Stimulated activated CD4-positive, alpha-beta T cell treated with anti-CD3 and anti-CD28 coated beads, Interleukin-4, amount 100 ng/mL, for 4 hours (primary cell): Measurements from ENCODE around the gene LY6G5C.

Experiments used
- DNase-seq, 2 experiments: peaks; one replicate each; pipeline ENCODE4 v3.0.0-alpha.2; 2020

The LY6G5C gene, protein sequence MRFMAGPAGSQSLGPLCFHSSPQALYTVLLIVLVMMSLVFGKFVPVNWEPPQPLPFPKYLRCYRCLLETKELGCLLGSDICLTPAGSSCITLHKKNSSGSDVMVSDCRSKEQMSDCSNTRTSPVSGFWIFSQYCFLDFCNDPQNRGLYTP

DNA sequence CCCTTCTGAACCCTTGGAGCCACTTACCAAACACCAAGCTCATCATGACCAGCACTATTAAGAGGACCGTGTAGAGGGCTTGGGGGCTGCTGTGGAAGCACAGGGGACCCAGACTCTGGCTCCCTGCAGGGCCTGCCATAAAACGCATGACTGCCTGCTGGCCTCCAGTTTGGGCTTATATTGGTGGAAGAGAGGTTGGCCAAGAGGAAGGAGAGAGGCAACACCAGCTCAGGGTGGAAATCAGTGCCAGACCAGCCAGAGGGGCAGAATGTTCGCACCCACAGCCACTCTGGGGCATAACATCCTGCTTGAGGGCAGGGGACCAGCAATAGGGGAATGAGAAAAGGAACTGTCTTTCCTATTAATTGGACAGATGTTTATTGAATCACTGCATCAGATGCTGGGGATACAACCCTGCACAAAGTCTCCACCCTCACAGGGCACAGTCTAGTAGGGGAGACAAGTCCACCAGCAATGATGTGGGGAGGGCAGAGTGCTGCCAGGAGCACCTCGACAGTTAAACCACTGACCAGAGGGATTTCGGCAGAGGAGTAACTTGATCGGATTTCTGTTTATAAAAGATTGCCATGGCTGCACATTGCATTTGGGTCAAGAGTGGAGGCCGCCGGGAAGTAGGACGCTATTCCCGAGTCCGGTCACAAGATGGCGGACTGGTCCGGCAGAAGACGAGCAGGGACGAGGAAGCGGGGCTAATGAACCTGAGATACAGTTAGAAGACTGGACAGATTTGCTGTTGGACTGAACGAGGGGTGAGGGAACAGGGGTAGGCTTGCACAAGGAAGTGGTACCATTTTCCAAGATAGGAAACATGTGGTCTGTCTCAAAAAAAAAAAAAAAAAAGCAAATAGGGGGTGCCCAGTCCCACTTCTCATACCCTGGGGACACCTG lies at the start of gene LY6G5C:
Gene LY6G5C, minus strand, starts transcription at position 842 of the 909 bp plus-strand sequence. Its CDS starts 694 bp downstream, at position 148.
- peak; percentile 56 to 58 for DNase-seq

DNA sequence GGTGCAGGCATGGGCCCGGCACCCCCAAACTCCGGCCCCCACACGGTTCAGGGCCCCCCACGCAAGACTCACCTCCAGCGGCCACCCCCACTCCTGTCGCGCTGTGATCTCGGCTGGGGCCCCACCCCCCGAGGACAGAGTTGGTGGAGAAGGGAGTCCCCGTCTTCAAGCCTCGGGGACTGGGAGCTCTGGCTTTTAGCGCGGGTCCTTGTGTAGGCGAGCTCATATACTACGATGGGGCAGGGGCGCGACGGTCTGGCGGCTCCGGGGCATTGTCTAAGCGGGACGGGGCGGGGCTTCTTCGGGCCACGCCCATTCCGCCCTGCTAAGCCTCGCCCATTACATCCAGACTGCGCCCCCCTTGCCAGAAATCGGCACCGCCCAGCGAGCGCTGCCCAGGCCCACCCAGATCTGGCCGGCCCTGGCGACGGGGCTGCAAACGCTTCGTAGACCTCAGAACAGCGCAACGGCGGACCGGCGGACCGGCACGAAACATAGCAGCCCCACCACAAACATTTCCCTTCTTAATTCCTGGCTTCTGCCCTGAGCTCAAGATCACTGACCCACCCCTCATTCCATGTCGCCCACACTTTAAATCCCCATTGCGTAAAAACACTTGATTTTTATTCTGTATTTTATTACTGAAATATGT lies 49.2 kb upstream of the LY6G5C start:
- DNase-seq, result peak; percentile 53 to 66

GRCh38 chr6:31729515-31729978 lies 48.7 kb upstream of the LY6G5C start:
- DNase-seq, result peak; percentile 71 to 78

- DNase-seq, result no peak
Measured at GRCh38 chr6:31728767-31729514, 48.1 kb upstream of the LY6G5C start, which contains the start of gene DDAH2. TSS of gene DDAH2 (minus strand) at chr6:31729299. CDS start at chr6:31729161, 138 bp downstream.

- DNase-seq, result no peak
Measured at GRCh38 chr6:31727717-31728671, 47.1 kb upstream of the LY6G5C start.

- DNase-seq, result peak in 1 of 2 experiments; percentile 21
Measured at GRCh38 chr6:31727034-31727716, 46.3 kb upstream of the LY6G5C start.

- no peak for DNase-seq
Measured at GRCh38 chr6:31725502-31726350, 44.9 kb upstream of the LY6G5C start.

GRCh38 chr6:31723980-31724691 lies 43.3 kb upstream of the LY6G5C start:
- no peak for DNase-seq

DNA sequence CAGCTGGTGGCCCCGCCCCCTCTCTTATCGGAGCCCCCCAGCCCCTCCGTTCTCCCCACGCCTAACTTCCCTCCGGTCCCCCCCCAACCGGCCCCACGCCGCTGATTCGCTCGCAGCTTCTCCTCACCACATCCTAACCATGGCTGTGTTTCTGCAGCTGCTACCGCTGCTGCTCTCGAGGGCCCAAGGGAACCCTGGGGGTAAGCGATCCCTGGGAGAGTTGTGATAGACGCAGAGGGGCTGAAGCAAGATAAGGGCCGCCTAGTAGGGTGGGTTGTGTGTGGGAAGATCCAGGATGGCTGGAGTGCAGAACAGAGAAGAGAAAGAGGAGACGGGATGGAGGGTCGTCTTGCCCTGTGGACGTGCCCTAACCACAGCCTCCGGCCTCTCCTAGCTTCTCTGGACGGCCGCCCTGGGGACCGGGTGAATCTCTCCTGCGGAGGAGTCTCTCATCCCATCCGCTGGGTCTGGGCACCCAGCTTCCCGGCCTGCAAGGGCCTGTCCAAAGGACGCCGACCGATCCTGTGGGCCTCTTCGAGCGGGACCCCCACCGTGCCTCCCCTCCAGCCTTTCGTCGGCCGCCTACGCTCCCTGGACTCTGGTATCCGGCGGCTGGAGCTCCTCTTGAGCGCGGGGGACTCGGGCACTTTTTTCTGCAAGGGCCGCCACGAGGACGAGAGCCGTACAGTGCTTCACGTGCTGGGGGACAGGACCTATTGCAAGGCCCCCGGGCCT lies 42.5 kb upstream of the LY6G5C start, which contains the start of gene MPIG6B:
Gene MPIG6B, plus strand, starts transcription at position 129 of the 735 bp plus-strand sequence. Its CDS starts 11 bp downstream, at position 140.
- DNase-seq, result no peak

DNA sequence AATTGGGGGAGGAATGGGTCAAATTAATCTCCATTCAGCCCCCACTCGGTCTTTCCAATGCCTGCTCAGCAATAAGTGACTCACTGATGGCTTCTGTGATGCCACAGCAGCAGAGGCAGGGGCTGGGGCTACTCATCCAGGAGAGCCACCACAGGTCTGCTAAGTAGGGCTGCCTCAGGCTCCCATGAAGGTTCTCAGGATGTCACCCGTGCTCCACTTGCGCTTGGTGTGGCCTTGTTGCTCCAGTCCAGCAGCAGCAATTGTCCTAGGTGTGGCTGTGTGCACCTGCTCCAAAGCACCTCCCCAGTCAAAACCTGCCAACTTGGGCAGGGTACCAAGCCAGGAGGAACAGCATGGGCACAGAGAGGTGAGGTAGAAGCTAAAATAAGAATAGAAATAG lies 41.3 kb upstream of the LY6G5C start:
- no peak for DNase-seq

- no peak for DNase-seq
Measured at GRCh38 chr6:31721351-31722020, 40.6 kb upstream of the LY6G5C start, which contains the start of gene LY6G6C. TSS of gene LY6G6C (minus strand) at chr6:31721746. CDS start at chr6:31721679, 67 bp downstream.

GRCh38 chr6:31720196-31720770 lies 39.4 kb upstream of the LY6G5C start:
- no peak for DNase-seq

- DNase-seq, result no peak
Measured at GRCh38 chr6:31719001-31719400, 38.1 kb upstream of the LY6G5C start.

DNA sequence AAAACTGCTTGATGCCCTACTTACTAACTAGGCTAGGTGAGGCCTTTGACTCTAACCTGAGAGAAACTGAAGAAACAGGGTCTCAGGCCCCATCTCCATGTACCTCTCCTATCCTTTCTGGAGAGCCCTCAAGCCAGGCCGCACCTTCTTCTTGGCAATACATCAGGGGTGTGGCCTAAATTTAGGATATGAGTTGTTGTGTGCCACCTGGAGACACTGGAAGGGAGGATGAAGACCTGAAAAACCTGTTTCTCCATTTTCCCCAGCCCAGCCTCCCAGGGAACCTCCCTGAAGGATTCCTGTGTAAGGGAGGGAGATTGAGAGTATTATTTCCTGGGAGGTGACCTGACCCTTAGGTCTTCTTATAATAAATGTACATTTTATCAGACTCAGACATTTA lies 37.4 kb upstream of the LY6G5C start:
- no peak for DNase-seq

- DNase-seq, result no peak
Measured at GRCh38 chr6:31717499-31718222, 36.8 kb upstream of the LY6G5C start.
